Lower lobe of right lung (tissue), 2 donors: Measurements from ENCODE around the gene MBTPS2. TPM values are rescaled to one million over a fixed set of nuclear protein-coding genes. Genes with fewer than 3 reads are reported as not detected.

Source experiments
- ATAC-seq, 2 donors: fragments of 200-7000 bp; cut with Tn5 transposase; one replicate each; pipeline ENCODE4 v1.9.1; 2020 to 2022; ENCODE audit warnings: mild to moderate bottlenecking in 2 of 2, moderate library complexity in 2 of 2
- DNase-seq: peaks from one replicate; pipeline ENCODE4 v3.0.0-alpha.2; 2020
- H3K27ac ChIP-seq: fragments of 200-600 bp; one replicate; pipeline ENCODE4 v1.8.0; 2022
- H3K27me3 ChIP-seq: fragments of 200-600 bp; one replicate; pipeline ENCODE4 v1.8.0; 2022; ENCODE audit warnings: low read depth
- H3K36me3 ChIP-seq: fragments of 200-600 bp; one replicate; pipeline ENCODE4 v1.8.0; 2022; ENCODE audit warnings: mild to moderate bottlenecking
- H3K4me1 ChIP-seq: fragments of 200-600 bp; one replicate; pipeline ENCODE4 v1.8.0; 2022
- H3K4me3 ChIP-seq: fragments of 200-600 bp; one replicate; pipeline ENCODE4 v1.8.0; 2022; ENCODE audit warnings: mild to moderate bottlenecking
- H3K9me3 ChIP-seq: fragments of 200-600 bp; one replicate; pipeline ENCODE4 v1.8.0; 2022
- intact Hi-C: fragments of 100-400 bp; cut with DNase I; formaldehyde crosslinking; loops from one replicate; pipeline ENCODE4 v1.11.0; 2022
- total RNA-seq: library from RNA; stranded (reverse); fragmentation: NEBNext Ultra II Directional; extraction: Animal tissue kit (Norgen Biotek cat#: 25700); gene quantifications from one replicate; pipeline ENCODE4 v1.2.1, GENCODE V29; 2021
- TF ChIP-seq, protein P1 (sequence below): fragments of 200-600 bp; IDR thresholded peaks from one replicate; pipeline ENCODE4 v1.8.0; 2022; ENCODE audit warnings: antibody characterized with exemption, mild to moderate bottlenecking
- donor health status: DM: no; HTN: yes; CAD: no; lungs with severe emphysema.

MBTPS2 gene
- total RNA-seq, 1 donor from 2014 or later: 11.2 TPM

DNA sequence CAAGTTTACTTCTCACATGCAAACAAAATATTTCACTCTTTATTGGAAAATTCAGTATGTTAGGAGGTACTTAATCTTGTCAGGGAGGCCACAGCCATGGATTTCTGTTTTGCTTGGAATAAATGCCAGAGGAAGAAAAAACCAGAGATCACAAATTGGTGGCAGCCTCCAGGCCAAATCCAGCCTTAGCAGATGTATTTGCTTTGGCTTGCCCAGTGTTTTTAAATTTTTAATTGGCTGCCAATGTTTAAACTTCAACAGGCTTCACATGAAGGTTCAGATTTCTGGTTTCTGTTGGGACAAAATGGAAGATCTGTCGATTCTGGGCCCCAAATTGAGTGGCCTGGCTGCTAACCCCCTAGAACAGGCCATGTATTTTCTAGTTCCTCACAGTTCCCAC lies 35.6 kb downstream of the MBTPS2 start:
- TF ChIP-seq, protein P1, sequence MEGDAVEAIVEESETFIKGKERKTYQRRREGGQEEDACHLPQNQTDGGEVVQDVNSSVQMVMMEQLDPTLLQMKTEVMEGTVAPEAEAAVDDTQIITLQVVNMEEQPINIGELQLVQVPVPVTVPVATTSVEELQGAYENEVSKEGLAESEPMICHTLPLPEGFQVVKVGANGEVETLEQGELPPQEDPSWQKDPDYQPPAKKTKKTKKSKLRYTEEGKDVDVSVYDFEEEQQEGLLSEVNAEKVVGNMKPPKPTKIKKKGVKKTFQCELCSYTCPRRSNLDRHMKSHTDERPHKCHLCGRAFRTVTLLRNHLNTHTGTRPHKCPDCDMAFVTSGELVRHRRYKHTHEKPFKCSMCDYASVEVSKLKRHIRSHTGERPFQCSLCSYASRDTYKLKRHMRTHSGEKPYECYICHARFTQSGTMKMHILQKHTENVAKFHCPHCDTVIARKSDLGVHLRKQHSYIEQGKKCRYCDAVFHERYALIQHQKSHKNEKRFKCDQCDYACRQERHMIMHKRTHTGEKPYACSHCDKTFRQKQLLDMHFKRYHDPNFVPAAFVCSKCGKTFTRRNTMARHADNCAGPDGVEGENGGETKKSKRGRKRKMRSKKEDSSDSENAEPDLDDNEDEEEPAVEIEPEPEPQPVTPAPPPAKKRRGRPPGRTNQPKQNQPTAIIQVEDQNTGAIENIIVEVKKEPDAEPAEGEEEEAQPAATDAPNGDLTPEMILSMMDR: no peak
- H3K27me3 ChIP-seq: no peaks in the 10 kb centered on the region
- DNase-seq (no peak), ATAC-seq (no peak)
- no peak overlapping the region for H3K27ac ChIP-seq
- H3K9me3 ChIP-seq: no peaks in the 10 kb centered on the region
- peaks cover 12% of the 10 kb centered on the region for H3K36me3 ChIP-seq
- intact Hi-C loops: no loop called here
- H3K4me3 ChIP-seq: no peak overlapping the region
- no peaks in the 10 kb centered on the region for H3K4me1 ChIP-seq

DNA sequence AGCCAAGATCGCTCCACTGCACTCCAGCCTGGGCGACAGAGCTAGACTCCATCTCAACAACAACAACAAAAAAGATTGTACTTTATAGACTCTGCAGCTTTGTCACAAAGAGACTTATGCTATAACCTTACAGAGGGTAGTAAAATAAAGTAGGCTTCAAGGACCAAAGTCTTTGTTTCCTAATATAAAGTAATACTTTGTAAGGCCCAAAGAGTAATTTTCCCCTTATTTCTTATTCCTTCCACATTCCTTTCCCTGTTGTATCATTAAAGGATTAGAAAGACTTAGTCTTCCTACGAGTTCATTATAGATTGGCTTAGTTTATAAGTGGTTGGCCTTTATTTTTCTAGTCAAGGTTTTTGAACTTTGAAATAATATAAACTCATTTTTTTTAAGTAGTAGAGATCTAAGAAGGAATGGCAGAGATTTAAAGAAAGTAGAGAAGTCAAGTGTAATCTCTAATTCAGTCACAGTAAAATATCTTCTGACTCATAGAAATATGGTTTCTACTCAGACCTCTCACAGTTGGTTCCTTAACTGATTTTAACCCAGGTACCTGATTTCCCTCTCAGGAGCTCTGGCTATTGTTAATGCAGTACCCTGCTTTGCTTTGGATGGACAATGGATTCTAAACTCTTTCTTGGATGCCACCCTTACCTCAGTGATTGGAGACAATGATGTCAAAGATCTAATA lies 42.6 kb downstream of the MBTPS2 start:
- no peaks in the 10 kb centered on the region for H3K4me1 ChIP-seq
- intact Hi-C loops: no loop called here
- ATAC-seq (no peak), DNase-seq (no peak)
- peaks cover 12% of the 10 kb centered on the region for H3K36me3 ChIP-seq
- H3K9me3 ChIP-seq: no peaks in the 10 kb centered on the region
- no peak overlapping the region for H3K27ac ChIP-seq
- H3K27me3 ChIP-seq: no peaks in the 10 kb centered on the region
- H3K4me3 ChIP-seq: no peak overlapping the region
- TF ChIP-seq, protein P1: no peak

DNA sequence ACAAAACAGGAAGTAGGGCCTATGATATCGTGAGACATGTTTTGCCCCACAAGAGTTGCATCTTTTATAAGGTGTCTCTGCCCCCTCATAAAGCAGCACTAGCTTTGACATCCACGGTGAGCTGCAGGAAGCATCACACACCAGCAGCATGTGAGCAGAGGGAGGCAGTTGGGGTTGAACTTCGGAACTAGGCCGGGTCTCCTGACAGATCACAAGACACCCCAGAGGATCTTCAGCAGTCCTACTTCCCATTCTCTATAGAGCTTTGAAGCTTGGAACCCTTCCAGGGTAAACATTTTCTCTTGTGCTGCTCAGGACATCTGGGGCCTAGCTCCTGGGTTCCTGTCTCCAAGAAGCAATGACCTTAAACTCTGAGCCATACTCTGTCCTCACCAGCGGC lies 43.8 kb downstream of the MBTPS2 start:
- Histone ChIP-seq H3K4me3 (no peak overlapping the region), H3K27me3 (no peaks in the 10 kb centered on the region), H3K9me3 (no peaks in the 10 kb centered on the region), H3K36me3 (peaks cover 10% of the 10 kb centered on the region), H3K4me1 (no peaks in the 10 kb centered on the region), H3K27ac (no peak overlapping the region)
- TF ChIP-seq, protein P1: no peak
- peak in 1 of 2 donors; percentile 42 for ATAC-seq
- DNase-seq: no peak
- intact Hi-C loops: no loop called here

DNA sequence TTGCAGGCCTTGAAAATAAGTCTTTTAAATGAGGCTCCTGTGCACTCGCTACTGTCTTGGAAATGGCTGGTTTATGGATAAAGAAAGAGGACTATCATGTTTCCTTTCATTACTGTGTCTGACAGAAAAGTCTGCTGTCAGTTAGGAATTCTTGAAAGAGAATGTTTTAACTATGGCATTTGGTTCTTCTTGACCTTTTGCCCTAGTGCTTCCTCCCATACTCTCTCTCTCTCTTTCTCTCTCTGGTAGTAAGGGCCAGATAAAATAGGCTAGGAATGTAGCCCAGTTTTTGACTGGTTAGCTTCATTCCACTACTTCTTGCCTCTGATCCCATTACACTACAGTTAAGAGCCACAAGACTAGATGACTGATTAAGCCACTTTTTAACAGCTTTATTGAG lies 46.2 kb downstream of the MBTPS2 start:
- no peaks in the 10 kb centered on the region for H3K36me3 ChIP-seq
- ATAC-seq (no peak), DNase-seq (no peak)
- intact Hi-C loops: no loop called here
- no peaks in the 10 kb centered on the region for H3K27me3 ChIP-seq
- H3K4me1 ChIP-seq: no peaks in the 10 kb centered on the region
- H3K4me3 ChIP-seq: no peak overlapping the region
- TF ChIP-seq, protein P1: no peak
- no peaks in the 10 kb centered on the region for H3K9me3 ChIP-seq
- no peak overlapping the region for H3K27ac ChIP-seq

DNA sequence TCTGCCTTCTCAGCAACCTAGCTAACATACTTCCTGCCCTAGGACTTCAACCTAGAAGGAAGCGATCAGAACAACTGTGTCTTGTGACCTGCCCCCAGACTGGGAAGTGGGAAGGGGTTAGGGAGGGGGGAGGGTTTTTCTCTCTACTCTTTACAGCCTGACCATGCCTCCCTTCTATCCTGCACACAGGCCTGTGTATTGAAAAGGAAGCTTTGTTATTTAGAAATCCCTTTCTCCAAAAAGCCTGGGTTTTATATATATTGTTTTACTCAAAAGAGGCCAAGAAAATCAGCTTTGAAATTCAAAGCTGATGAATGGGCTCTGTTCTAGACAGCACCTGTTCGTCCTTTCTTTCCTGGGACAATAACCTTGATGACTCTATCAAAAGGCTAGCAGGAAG lies 65.9 kb downstream of the MBTPS2 start:
- ATAC-seq (no peak), DNase-seq (no peak)
- intact Hi-C loops: no loop called here
- Histone ChIP-seq H3K9me3 (no peaks in the 10 kb centered on the region), H3K27ac (no peak overlapping the region), H3K4me1 (no peaks in the 10 kb centered on the region), H3K27me3 (no peaks in the 10 kb centered on the region), H3K4me3 (no peak overlapping the region), H3K36me3 (no peaks in the 10 kb centered on the region)
- TF ChIP-seq, protein P1: no peak
